SU-DHL-6 (cell line): Measurements from ENCODE around the gene AP3D1.
A peak's percentile ranks its signal among the peaks of the same experiment; 100 is the strongest.

Source experiments
- CTCF ChIP-seq: fragments of 200-600 bp; sonication (generic); IDR thresholded peaks from one replicate; pipeline ENCODE4 v1.5.1; 2017; ENCODE audit warnings: antibody characterized with exemption, mild to moderate bottlenecking, low read length, moderate library complexity; ENCODE audit not compliant: insufficient read depth, poor library complexity, severe bottlenecking
- EZH2phosphoT487 ChIP-seq: fragments of 200-600 bp; sonication (generic), shearing (Covaris generic); conservative IDR thresholded peaks from 2 replicates; pipeline ENCODE4 v1.6.1; 2018; ENCODE audit warnings: mild to moderate bottlenecking, antibody characterized with exemption, low read length, moderate library complexity, mixed read lengths

- TF ChIP-seq EZH2phosphoT487 (no peak), CTCF (peak; percentile 31)
These were observed 47.8 kb upstream of the AP3D1 start for GRCh38 chr19:2199215-2199614.
